Gastrocnemius medialis (tissue), 4 donors: ENCODE measurements around the gene CC2D2A.

ENCODE experiments used
- POLR2A ChIP-seq, 2 donors: fragments of 450-650 bp; IDR thresholded peaks; one replicate each; pipeline ENCODE4 v1.6.1; 2017; ENCODE audit warnings: antibody characterized with exemption in 2 of 2, mild to moderate bottlenecking in 2 of 2, moderate library complexity in 2 of 2
- TF ChIP-seq, protein P1 (sequence below), 5 experiments: fragments of 450-650 bp in 3 of 5; fragments of 200-600 bp in 2 of 5; sonication (generic) in 2 of 5; IDR thresholded peaks in 4 of 5; conservative IDR thresholded peaks in 1 of 5; 1 replicate in 4 of 5; 2 replicates in 1 of 5; pipeline ENCODE4 v1.5.1; 2016 to 2019; ENCODE audit warnings: antibody characterized with exemption in 5 of 5, mild to moderate bottlenecking in 3 of 5, moderate library complexity in 3 of 5

DNA sequence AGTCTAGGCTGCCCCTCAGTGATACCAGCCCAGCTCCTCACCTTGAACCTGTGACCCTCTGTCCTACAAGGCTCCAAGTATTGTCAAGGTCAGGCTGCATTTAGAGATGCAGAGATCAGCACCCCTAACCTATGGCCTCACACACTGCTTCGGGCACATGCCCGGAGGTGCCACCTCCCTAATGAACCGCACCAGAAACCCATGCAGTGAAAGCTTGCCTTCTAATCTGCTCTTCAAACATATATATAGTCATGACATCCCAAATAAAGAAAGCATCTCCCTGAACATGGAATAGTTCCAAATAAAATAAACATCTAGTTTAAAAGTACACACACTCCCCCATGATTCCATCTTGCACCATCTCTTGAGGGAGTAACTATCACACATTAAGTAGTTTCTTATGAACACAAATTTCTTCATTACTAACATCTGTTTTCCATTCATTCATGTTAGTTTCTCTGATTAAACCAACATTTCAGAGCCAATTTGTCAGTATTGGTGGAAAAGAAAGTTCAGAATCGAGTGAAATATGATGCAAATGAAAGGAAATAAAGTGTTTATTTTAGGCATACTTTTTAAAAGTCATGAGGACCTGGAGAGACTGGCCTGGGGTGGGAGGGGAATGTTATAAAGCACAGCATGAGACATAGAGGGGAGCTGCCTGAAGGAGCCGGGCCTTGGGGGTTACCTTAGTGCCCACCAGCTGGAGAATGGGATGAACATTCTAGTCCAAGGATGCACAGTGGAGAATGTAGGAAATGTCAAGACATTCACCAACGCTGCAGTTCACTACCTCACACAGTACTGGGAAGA, 19.2 kb downstream of the CC2D2A start:
- TF ChIP-seq, protein P1, sequence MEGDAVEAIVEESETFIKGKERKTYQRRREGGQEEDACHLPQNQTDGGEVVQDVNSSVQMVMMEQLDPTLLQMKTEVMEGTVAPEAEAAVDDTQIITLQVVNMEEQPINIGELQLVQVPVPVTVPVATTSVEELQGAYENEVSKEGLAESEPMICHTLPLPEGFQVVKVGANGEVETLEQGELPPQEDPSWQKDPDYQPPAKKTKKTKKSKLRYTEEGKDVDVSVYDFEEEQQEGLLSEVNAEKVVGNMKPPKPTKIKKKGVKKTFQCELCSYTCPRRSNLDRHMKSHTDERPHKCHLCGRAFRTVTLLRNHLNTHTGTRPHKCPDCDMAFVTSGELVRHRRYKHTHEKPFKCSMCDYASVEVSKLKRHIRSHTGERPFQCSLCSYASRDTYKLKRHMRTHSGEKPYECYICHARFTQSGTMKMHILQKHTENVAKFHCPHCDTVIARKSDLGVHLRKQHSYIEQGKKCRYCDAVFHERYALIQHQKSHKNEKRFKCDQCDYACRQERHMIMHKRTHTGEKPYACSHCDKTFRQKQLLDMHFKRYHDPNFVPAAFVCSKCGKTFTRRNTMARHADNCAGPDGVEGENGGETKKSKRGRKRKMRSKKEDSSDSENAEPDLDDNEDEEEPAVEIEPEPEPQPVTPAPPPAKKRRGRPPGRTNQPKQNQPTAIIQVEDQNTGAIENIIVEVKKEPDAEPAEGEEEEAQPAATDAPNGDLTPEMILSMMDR (IDR thresholded peaks at IDR 0.05 in 4 of 5, conservative IDR thresholded peaks at IDR 0.05 in 1 of 5), result no peak
- TF ChIP-seq POLR2A (IDR thresholded peaks at IDR 0.05), result no peak
